Body of pancreas (tissue), 4 donors: ENCODE measurements around the gene GALNT2.

ENCODE experiments used
- POLR2A ChIP-seq, 3 donors: fragments of 450-650 bp; IDR thresholded peaks; one replicate each; pipeline ENCODE4 v1.6.1; 2016; ENCODE audit warnings: antibody characterized with exemption in 3 of 3, mild to moderate bottlenecking in 2 of 3
- TF ChIP-seq, protein P1 (sequence below), 7 experiments: fragments of 450-650 bp in 4 of 7; fragments of 200-600 bp in 3 of 7; sonication (generic) in 3 of 7; IDR thresholded peaks; one replicate each; pipeline ENCODE4 v1.5.1; 2016 to 2019; ENCODE audit warnings: antibody characterized with exemption in 7 of 7

DNA sequence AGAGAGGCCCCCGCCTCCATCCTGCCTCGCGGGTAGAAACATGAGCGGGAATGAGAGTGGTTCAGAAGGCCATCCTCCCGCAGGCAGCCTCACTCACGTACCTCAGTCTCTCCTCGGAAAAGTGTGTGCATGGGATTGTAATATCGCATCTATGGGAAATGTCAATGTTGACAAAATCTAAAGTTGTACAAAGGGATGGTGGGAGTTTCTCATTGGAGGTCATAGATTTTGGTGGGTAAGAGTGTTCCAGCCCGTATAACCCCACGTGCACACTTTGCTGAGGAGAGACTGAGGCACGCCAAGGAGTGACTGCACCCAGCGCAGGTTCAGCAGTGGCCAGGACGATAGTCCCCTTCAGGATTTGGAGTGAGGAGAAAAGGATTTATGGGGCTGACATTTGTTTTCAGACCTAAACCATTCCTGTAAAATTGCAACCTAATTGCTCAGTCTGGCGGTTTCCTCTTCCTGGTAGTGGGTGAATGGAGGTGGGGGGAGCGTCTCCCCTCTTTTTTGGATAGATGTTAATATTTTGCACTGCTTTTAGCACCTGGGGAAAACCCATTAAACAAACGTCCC is 59.6 kb downstream of the GALNT2 start:
- TF ChIP-seq, protein P1, sequence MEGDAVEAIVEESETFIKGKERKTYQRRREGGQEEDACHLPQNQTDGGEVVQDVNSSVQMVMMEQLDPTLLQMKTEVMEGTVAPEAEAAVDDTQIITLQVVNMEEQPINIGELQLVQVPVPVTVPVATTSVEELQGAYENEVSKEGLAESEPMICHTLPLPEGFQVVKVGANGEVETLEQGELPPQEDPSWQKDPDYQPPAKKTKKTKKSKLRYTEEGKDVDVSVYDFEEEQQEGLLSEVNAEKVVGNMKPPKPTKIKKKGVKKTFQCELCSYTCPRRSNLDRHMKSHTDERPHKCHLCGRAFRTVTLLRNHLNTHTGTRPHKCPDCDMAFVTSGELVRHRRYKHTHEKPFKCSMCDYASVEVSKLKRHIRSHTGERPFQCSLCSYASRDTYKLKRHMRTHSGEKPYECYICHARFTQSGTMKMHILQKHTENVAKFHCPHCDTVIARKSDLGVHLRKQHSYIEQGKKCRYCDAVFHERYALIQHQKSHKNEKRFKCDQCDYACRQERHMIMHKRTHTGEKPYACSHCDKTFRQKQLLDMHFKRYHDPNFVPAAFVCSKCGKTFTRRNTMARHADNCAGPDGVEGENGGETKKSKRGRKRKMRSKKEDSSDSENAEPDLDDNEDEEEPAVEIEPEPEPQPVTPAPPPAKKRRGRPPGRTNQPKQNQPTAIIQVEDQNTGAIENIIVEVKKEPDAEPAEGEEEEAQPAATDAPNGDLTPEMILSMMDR (IDR thresholded peaks at IDR 0.05), result no peak
- no peak for TF ChIP-seq POLR2A (IDR thresholded peaks at IDR 0.05)
